H9 (cell line): ENCODE data around the gene WNT3A. TPM values are rescaled to one million over a fixed set of nuclear protein-coding genes. Genes with fewer than 3 reads are reported as not detected.

Experiments used
- DNase-seq: peaks from one replicate; pipeline ENCODE4 v3.0.0-alpha.2; 2017
- H2AFZ ChIP-seq: one replicate; pipeline ENCODE4 v1.6.1; 2013; ENCODE audit warnings: mild to moderate bottlenecking, low read length, control low read depth, moderate library complexity
- H2AK5ac ChIP-seq: 2 replicates; pipeline ENCODE4 v1.6.1; 2013; ENCODE audit warnings: low read length, control low read depth, mixed read lengths; ENCODE audit not compliant: insufficient read length
- H2BK120ac ChIP-seq: one replicate; pipeline ENCODE4 v1.6.1; 2013; ENCODE audit warnings: low read depth, mild to moderate bottlenecking, low read length, control low read depth, inconsistent platforms; ENCODE audit not compliant: poor library complexity, severe bottlenecking
- H2BK12ac ChIP-seq: 2 replicates; pipeline ENCODE4 v1.6.1; 2013; ENCODE audit warnings: low read length, control low read depth, mixed read lengths, low read depth; ENCODE audit not compliant: insufficient read length
- H2BK15ac ChIP-seq: 2 replicates; pipeline ENCODE4 v1.6.1; 2013; ENCODE audit warnings: low read depth, low read length, control low read depth
- H2BK20ac ChIP-seq: one replicate; pipeline ENCODE4 v1.6.1; 2013; ENCODE audit warnings: low read depth, mild to moderate bottlenecking, low read length, control low read depth, inconsistent platforms; ENCODE audit not compliant: poor library complexity, severe bottlenecking
- H2BK5ac ChIP-seq: 2 replicates; pipeline ENCODE4 v1.6.1; 2013; ENCODE audit warnings: low read length, control low read depth, mixed read lengths; ENCODE audit not compliant: insufficient read length
- H3K14ac ChIP-seq: 2 replicates; pipeline ENCODE4 v1.6.1; 2013; ENCODE audit warnings: low read length, control low read depth; ENCODE audit not compliant: insufficient read depth
- H3K18ac ChIP-seq: 2 replicates; pipeline ENCODE4 v1.6.1; 2013; ENCODE audit warnings: low read depth, mild to moderate bottlenecking, mixed read lengths, low read length, control low read depth; ENCODE audit not compliant: insufficient read length
- H3K23ac ChIP-seq: 2 replicates; pipeline ENCODE4 v1.6.1; 2013; ENCODE audit warnings: low read length, control low read depth, mixed read lengths, low read depth; ENCODE audit not compliant: insufficient read length
- H3K23me2 ChIP-seq: 2 replicates; pipeline ENCODE4 v1.6.1; 2013; ENCODE audit warnings: low read depth, mild to moderate bottlenecking, mixed read lengths, low read length, control low read depth; ENCODE audit not compliant: insufficient read length, poor library complexity, severe bottlenecking
- H3K27ac ChIP-seq: 2 replicates; pipeline ENCODE4 v1.5.1; 2013; ENCODE audit warnings: low read length, control low read depth, mixed read lengths, low read depth; ENCODE audit not compliant: insufficient read length
- H3K27me3 ChIP-seq: 2 replicates; pipeline ENCODE4 v1.6.1; 2013; ENCODE audit warnings: low read length, control low read depth, inconsistent platforms; ENCODE audit not compliant: insufficient read depth
- H3K4ac ChIP-seq: 2 replicates; pipeline ENCODE4 v1.6.1; 2013; ENCODE audit warnings: low read depth, mild to moderate bottlenecking, control low read depth, inconsistent platforms, low read length, moderate library complexity
- H3K4me1 ChIP-seq: 2 replicates; pipeline ENCODE4 v1.6.1; 2013; ENCODE audit warnings: low read length, control low read depth, inconsistent platforms; ENCODE audit not compliant: insufficient read depth
- H3K4me2 ChIP-seq: 2 replicates; pipeline ENCODE4 v1.6.1; 2013; ENCODE audit warnings: low read length, control low read depth, mixed read lengths; ENCODE audit not compliant: insufficient read length, insufficient read depth
- H3K56ac ChIP-seq: 2 replicates; pipeline ENCODE4 v1.6.1; 2013; ENCODE audit warnings: low read depth, mild to moderate bottlenecking, mixed read lengths, low read length, control low read depth; ENCODE audit not compliant: insufficient read length
- H3K79me1 ChIP-seq: 2 replicates; pipeline ENCODE4 v1.6.1; 2013; ENCODE audit warnings: low read depth, mild to moderate bottlenecking, moderate library complexity, low read length, control low read depth, inconsistent platforms; ENCODE audit not compliant: insufficient read depth, poor library complexity, severe bottlenecking
- H3K79me2 ChIP-seq: 2 replicates; pipeline ENCODE4 v1.6.1; 2013; ENCODE audit warnings: low read length, control low read depth, inconsistent platforms; ENCODE audit not compliant: insufficient read depth
- H3K9ac ChIP-seq: 2 replicates; pipeline ENCODE4 v1.6.1; 2013; ENCODE audit warnings: low read length, control low read depth, mixed read lengths; ENCODE audit not compliant: insufficient read length; ENCODE audit errors: extremely low read depth
- H3K9me3 ChIP-seq: one replicate; pipeline ENCODE4 v1.6.1; 2013; ENCODE audit warnings: low read depth, low read length, inconsistent platforms; ENCODE audit not compliant: control insufficient read depth
- H3T11ph ChIP-seq: one replicate; pipeline ENCODE4 v1.6.1; 2013; ENCODE audit warnings: mild to moderate bottlenecking, low read length, control low read depth, inconsistent platforms
- H4K20me1 ChIP-seq: one replicate; pipeline ENCODE4 v1.6.1; 2013; ENCODE audit not compliant: control insufficient read depth, insufficient read length, insufficient read depth
- H4K5ac ChIP-seq: 2 replicates; pipeline ENCODE4 v1.6.1; 2013; ENCODE audit warnings: low read depth, mild to moderate bottlenecking, mixed read lengths, low read length, control low read depth; ENCODE audit not compliant: insufficient read length
- H4K8ac ChIP-seq: replicated peaks from 2 replicates; pipeline ENCODE4 v1.6.1; 2013; ENCODE audit warnings: low read length, control low read depth, mixed read lengths, low read depth; ENCODE audit not compliant: insufficient read length
- H4K91ac ChIP-seq: 2 replicates; pipeline ENCODE4 v1.6.1; 2013; ENCODE audit warnings: low read depth, mild to moderate bottlenecking, moderate library complexity, mixed read lengths, low read length, control low read depth; ENCODE audit not compliant: insufficient read length
- H3K27ac Mint-ChIP-seq, 3 experiments: 2 replicates in 2 of 3; 3 replicates in 1 of 3; pipeline ENCODE4 v1.8.0; 2020 to 2021; ENCODE audit warnings: mixed read lengths in 3 of 3, mild to moderate bottlenecking in 1 of 3, moderate library complexity in 1 of 3
- H3K27me3 Mint-ChIP-seq: 2 replicates; pipeline ENCODE4 v1.8.0; 2021; ENCODE audit warnings: low read depth, mild to moderate bottlenecking, moderate library complexity, mixed read lengths
- H3K36me3 Mint-ChIP-seq, 3 experiments: 2 replicates in 2 of 3; 3 replicates in 1 of 3; pipeline ENCODE4 v1.8.0; 2020 to 2021; ENCODE audit warnings: low read depth in 3 of 3, mixed read lengths in 3 of 3; ENCODE audit not compliant: insufficient read depth in 1 of 3
- H3K4me1 Mint-ChIP-seq, 2 experiments: 2 replicates each; pipeline ENCODE4 v1.8.0; 2020; ENCODE audit warnings: mixed read lengths in 2 of 2
- H3K4me3 Mint-ChIP-seq, 2 experiments: 2 replicates in 1 of 2; 3 replicates in 1 of 2; pipeline ENCODE4 v1.8.0; 2020 to 2021; ENCODE audit warnings: mild to moderate bottlenecking in 2 of 2, mixed read lengths in 2 of 2, moderate library complexity in 1 of 2
- H3K9me3 Mint-ChIP-seq, 2 experiments: 2 replicates in 1 of 2; 3 replicates in 1 of 2; pipeline ENCODE4 v1.8.0; 2020; ENCODE audit warnings: mild to moderate bottlenecking in 2 of 2, mixed read lengths in 2 of 2, moderate library complexity in 1 of 2
- WGBS: extraction: QIAGEN DNeasy Blood & Tissue Kit; methylation state at CpG from one replicate; pipeline ENCODE4 v1.1.7; 2013; ENCODE audit warnings: missing lambda C conversion rate, low lambda C conversion rate, mixed read lengths; ENCODE audit not compliant: insufficient read length; ENCODE audit errors: extremely low coverage; 5-methylcytosine and 5-hydroxymethylcytosine counted together
- total RNA-seq: library from RNA; stranded (reverse); gene quantifications from 2 replicates; pipeline ENCODE4 v1.2.1, GENCODE V29; 2021
- TF ChIP-seq, protein P1 (sequence below): fragments of 200-600 bp; sonication (generic); conservative IDR thresholded peaks from 3 replicates; pipeline ENCODE4 v1.8.0; 2021; ENCODE audit warnings: antibody characterized with exemption, mild to moderate bottlenecking

The WNT3A gene
- total RNA-seq, 1 experiment from 2014 or later = 0.17 TPM

DNA sequence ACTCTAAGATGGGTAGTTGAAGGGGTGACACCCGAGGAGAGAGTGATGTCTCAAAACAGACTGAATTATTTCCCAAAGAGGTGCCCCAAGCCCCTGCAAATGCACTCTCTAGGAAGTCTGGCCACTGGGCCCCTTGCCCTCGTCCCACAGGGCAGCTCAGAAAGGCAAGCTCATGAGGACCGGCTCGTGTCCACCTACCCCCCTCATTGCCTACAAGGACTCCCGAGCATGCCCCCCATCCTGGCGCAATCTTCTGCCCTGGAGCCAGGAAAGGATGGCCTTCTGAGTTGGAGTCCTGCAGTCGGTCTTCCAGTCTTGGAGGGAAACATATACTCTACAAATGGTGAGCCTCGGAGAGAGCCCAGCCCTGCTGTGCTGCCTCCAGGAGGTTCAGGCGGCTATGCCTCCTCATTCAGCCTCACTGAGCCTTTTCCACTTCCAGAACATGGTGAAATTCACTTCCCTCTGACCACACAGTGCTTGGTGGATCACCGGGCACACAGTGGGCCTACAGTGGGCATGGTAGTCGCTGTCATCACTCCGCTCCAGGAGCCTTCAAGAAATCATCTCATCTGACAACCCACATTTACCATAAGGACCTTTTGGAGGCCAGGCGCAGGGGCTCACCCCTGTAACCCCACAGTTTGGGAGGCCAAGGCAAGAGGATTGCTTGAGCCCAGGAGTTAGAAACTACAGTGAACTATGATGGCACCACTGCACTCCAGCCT, 5.8 kb upstream of the WNT3A start:
- Histone ChIP-seq H2BK20ac (no peak overlapping the region), H2BK5ac (no peak overlapping the region), H3K23me2 (peaks cover 6% of the 10 kb centered on the region), H2BK120ac (no peak overlapping the region), H3K9ac (no peak overlapping the region), H2AFZ (no peak overlapping the region), H3T11ph (no peak overlapping the region), H2AK5ac (no peak overlapping the region), H3K4ac (no peak overlapping the region), H3K27ac (no peak overlapping the region), H3K4me2 (no peak overlapping the region), H4K91ac (no peak overlapping the region), H3K23ac (no peak overlapping the region), H4K5ac (no peak overlapping the region), H3K9me3 (no peaks in the 10 kb centered on the region), H2BK15ac (no peak overlapping the region), H3K4me1 (no peaks in the 10 kb centered on the region; the same call in 1 of the 2 replicates), H4K8ac (no peak overlapping the region), H3K56ac (no peak overlapping the region), H3K27me3 (peaks cover 33% of the 10 kb centered on the region), H3K14ac (no peak overlapping the region), H3K79me2 (no peaks in the 10 kb centered on the region), H3K79me1 (no peaks in the 10 kb centered on the region), H2BK12ac (no peak overlapping the region), H4K20me1 (no peaks in the 10 kb centered on the region), H3K18ac (no peak overlapping the region)
- Mint-ChIP-seq H3K36me3 (no peaks in the 10 kb centered on the region; a peak in 1 of 7 replicates), H3K27ac (no peak overlapping the region), H3K4me3 (no peak overlapping the region), H3K9me3 (peaks cover 15 to 16% of the 10 kb centered on the region in 2 experiments; a peak in 4 of 5 replicates), H3K27me3 (peaks cover 97% of the 10 kb centered on the region), H3K4me1 (peaks cover 11 to 16% of the 10 kb centered on the region in 2 experiments)
- TF ChIP-seq, protein P1, sequence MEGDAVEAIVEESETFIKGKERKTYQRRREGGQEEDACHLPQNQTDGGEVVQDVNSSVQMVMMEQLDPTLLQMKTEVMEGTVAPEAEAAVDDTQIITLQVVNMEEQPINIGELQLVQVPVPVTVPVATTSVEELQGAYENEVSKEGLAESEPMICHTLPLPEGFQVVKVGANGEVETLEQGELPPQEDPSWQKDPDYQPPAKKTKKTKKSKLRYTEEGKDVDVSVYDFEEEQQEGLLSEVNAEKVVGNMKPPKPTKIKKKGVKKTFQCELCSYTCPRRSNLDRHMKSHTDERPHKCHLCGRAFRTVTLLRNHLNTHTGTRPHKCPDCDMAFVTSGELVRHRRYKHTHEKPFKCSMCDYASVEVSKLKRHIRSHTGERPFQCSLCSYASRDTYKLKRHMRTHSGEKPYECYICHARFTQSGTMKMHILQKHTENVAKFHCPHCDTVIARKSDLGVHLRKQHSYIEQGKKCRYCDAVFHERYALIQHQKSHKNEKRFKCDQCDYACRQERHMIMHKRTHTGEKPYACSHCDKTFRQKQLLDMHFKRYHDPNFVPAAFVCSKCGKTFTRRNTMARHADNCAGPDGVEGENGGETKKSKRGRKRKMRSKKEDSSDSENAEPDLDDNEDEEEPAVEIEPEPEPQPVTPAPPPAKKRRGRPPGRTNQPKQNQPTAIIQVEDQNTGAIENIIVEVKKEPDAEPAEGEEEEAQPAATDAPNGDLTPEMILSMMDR = no peak
- no CpG with 5 or more reads among the region's 13 CpGs for WGBS
- DNase-seq = no peak
